ENCODE measurements around the gene LGMN. TPM values are rescaled to one million over a fixed set of nuclear protein-coding genes. Genes with fewer than 3 reads are reported as not detected.

Gene LGMN
- total RNA-seq, 2 experiments from 2014 or later, result 6.9 to 7.7 TPM

GRCh38 chr14:92737206-92737605 is 11.2 kb downstream of the LGMN start:
- intact Hi-C loops (cut with micrococcal nuclease), result loop anchor here (1.0 kb wide), 1 partner anchor 11 kb away; the partner anchor contains the start of gene LGMN
- Mint-ChIP-seq H3K9me3 (no peaks in the 10 kb centered on the region), H3K4me1 (ENCODE audit: low read depth) (peaks cover 11% of the 10 kb centered on the region), H3K27ac (no peak overlapping the region), H3K36me3 (ENCODE audit: low read depth) (peaks cover 3% of the 10 kb centered on the region), H3K4me3 (no peak overlapping the region), H3K27me3 (ENCODE audit: low read depth) (no peaks in the 10 kb centered on the region)
- no peak for DNase-seq
- CTCF ChIA-PET, result no interaction called here

GRCh38 chr14:92735344-92735743 is 13.1 kb downstream of the LGMN start:
- Mint-ChIP-seq H3K27me3 (ENCODE audit: low read depth) (no peaks in the 10 kb centered on the region), H3K36me3 (ENCODE audit: low read depth) (peaks cover 14% of the 10 kb centered on the region), H3K4me1 (ENCODE audit: low read depth) (peaks cover 11% of the 10 kb centered on the region), H3K4me3 (no peak overlapping the region), H3K9me3 (peaks cover 4% of the 10 kb centered on the region), H3K27ac (no peak overlapping the region)
- DNase-seq, result no peak
- intact Hi-C loops (cut with micrococcal nuclease), result no loop called here
- CTCF ChIA-PET, result no interaction called here

- intact Hi-C loops (cut with micrococcal nuclease), result no loop called here
- Mint-ChIP-seq H3K4me1 (ENCODE audit: low read depth) (peaks cover 16% of the 10 kb centered on the region), H3K9me3 (peaks cover 4% of the 10 kb centered on the region), H3K4me3 (no peak overlapping the region), H3K27me3 (ENCODE audit: low read depth) (no peaks in the 10 kb centered on the region), H3K27ac (no peak overlapping the region), H3K36me3 (ENCODE audit: low read depth) (peaks cover 14% of the 10 kb centered on the region)
- DNase-seq, result no peak
- CTCF ChIA-PET, result no interaction called here
Observed at GRCh38 chr14:92734618-92735017, 13.8 kb downstream of the LGMN start.

GRCh38 chr14:92733007-92733406 is 15.4 kb downstream of the LGMN start:
- H3K36me3 Mint-ChIP-seq (ENCODE audit: low read depth), result peaks cover 14% of the 10 kb centered on the region
- H3K4me3 Mint-ChIP-seq, result no peak overlapping the region
- H3K27ac Mint-ChIP-seq, result no peak overlapping the region
- H3K27me3 Mint-ChIP-seq (ENCODE audit: low read depth), result no peaks in the 10 kb centered on the region
- DNase-seq, result no peak
- CTCF ChIA-PET, result interaction anchor here (0.6 to 1.3 kb wide), 2 partner anchors 15 to 752 kb away, joined by 3 to 4 read pairs; partner anchors contain the start of gene LGMN
- intact Hi-C loops (cut with micrococcal nuclease), result no loop called here
- H3K4me1 Mint-ChIP-seq (ENCODE audit: low read depth), result peaks cover 24% of the 10 kb centered on the region
- peaks cover 4% of the 10 kb centered on the region for H3K9me3 Mint-ChIP-seq

GRCh38 chr14:92731622-92732115 is 16.8 kb downstream of the LGMN start:
- Mint-ChIP-seq H3K27me3 (ENCODE audit: low read depth) (no peaks in the 10 kb centered on the region), H3K4me1 (ENCODE audit: low read depth) (peaks cover 15% of the 10 kb centered on the region), H3K36me3 (ENCODE audit: low read depth) (peaks cover 22% of the 10 kb centered on the region), H3K27ac (no peak overlapping the region), H3K4me3 (no peak overlapping the region), H3K9me3 (peaks cover 4% of the 10 kb centered on the region)
- no peak for DNase-seq
- intact Hi-C loops (cut with micrococcal nuclease), result loop anchor here (2.0 kb wide), 1 partner anchor 19 kb away; no protein-coding TSS in a partner anchor
- CTCF ChIA-PET, result no interaction called here

- Mint-ChIP-seq H3K27ac (no peak overlapping the region), H3K4me1 (ENCODE audit: low read depth) (peaks cover 14% of the 10 kb centered on the region), H3K4me3 (no peak overlapping the region), H3K27me3 (ENCODE audit: low read depth) (no peaks in the 10 kb centered on the region), H3K36me3 (ENCODE audit: low read depth) (peaks cover 24% of the 10 kb centered on the region), H3K9me3 (peaks cover 4% of the 10 kb centered on the region)
- CTCF ChIA-PET, result interaction anchor here (1.1 kb wide), 1 partner anchor 12 kb away, joined by 3 read pairs; no protein-coding TSS in a partner anchor
- intact Hi-C loops (cut with micrococcal nuclease), result loop anchor here (2.0 kb wide), 1 partner anchor 21 kb away; no protein-coding TSS in a partner anchor
- DNase-seq, result peak; percentile 49
Observed at GRCh38 chr14:92729634-92730358, 18.6 kb downstream of the LGMN start.

- Mint-ChIP-seq H3K9me3 (peaks cover 4% of the 10 kb centered on the region), H3K36me3 (ENCODE audit: low read depth) (peaks cover 24% of the 10 kb centered on the region), H3K27me3 (ENCODE audit: low read depth) (no peaks in the 10 kb centered on the region), H3K4me3 (no peak overlapping the region), H3K27ac (no peak overlapping the region), H3K4me1 (ENCODE audit: low read depth) (peaks cover 14% of the 10 kb centered on the region)
- peak; percentile 79 for DNase-seq
- CTCF ChIA-PET, result interaction anchor here (1.2 kb wide), 1 partner anchor 15 kb away, joined by 3 read pairs; no protein-coding TSS in a partner anchor
- intact Hi-C loops (cut with micrococcal nuclease), result loop anchor here (1.0 kb wide), 1 partner anchor 41 kb away; no protein-coding TSS in a partner anchor
Observed at GRCh38 chr14:92728759-92729364, 19.6 kb downstream of the LGMN start.

- no peak overlapping the region for H3K4me3 Mint-ChIP-seq
- intact Hi-C loops (cut with micrococcal nuclease), result no loop called here
- no peak overlapping the region for H3K27ac Mint-ChIP-seq
- DNase-seq, result no peak
- peaks cover 19% of the 10 kb centered on the region for H3K36me3 Mint-ChIP-seq (ENCODE audit: low read depth)
- CTCF ChIA-PET, result interaction anchor here (1.8 kb wide), 1 partner anchor 9 kb away, joined by 9 read pairs; no protein-coding TSS in a partner anchor
- H3K4me1 Mint-ChIP-seq (ENCODE audit: low read depth), result peaks cover 14% of the 10 kb centered on the region
- no peaks in the 10 kb centered on the region for H3K27me3 Mint-ChIP-seq (ENCODE audit: low read depth)
- peaks cover 4% of the 10 kb centered on the region for H3K9me3 Mint-ChIP-seq
Observed at GRCh38 chr14:92726933-92727262, 21.5 kb downstream of the LGMN start.

GRCh38 chr14:92726135-92726932 is 22.1 kb downstream of the LGMN start:
- Mint-ChIP-seq H3K36me3 (ENCODE audit: low read depth) (peaks cover 13% of the 10 kb centered on the region), H3K27me3 (ENCODE audit: low read depth) (no peaks in the 10 kb centered on the region), H3K27ac (no peak overlapping the region), H3K9me3 (no peaks in the 10 kb centered on the region), H3K4me1 (ENCODE audit: low read depth) (peaks cover 14% of the 10 kb centered on the region), H3K4me3 (no peak overlapping the region)
- CTCF ChIA-PET, result interaction anchor here (0.7 to 1.8 kb wide), 2 partner anchors 8 to 115 kb away, joined by 4 to 9 read pairs; no protein-coding TSS in a partner anchor
- intact Hi-C loops (cut with micrococcal nuclease), result no loop called here
- DNase-seq, result no peak

- CTCF ChIA-PET, result interaction anchor here (0.6 to 1.1 kb wide), 3 partner anchors 59 to 161 kb away, joined by 3 to 6 read pairs (median 3); no protein-coding TSS in a partner anchor
- no peak overlapping the region for H3K27ac Mint-ChIP-seq
- peaks cover 9% of the 10 kb centered on the region for H3K4me1 Mint-ChIP-seq (ENCODE audit: low read depth)
- H3K36me3 Mint-ChIP-seq (ENCODE audit: low read depth), result peaks cover 10% of the 10 kb centered on the region
- H3K27me3 Mint-ChIP-seq (ENCODE audit: low read depth), result no peaks in the 10 kb centered on the region
- intact Hi-C loops (cut with micrococcal nuclease), result no loop called here
- H3K4me3 Mint-ChIP-seq, result no peak overlapping the region
- no peak for DNase-seq
- no peaks in the 10 kb centered on the region for H3K9me3 Mint-ChIP-seq
Observed at GRCh38 chr14:92724516-92725340, 23.7 kb downstream of the LGMN start.

- H3K4me3 Mint-ChIP-seq, result no peak overlapping the region
- no peaks in the 10 kb centered on the region for H3K27me3 Mint-ChIP-seq (ENCODE audit: low read depth)
- CTCF ChIA-PET, result interaction anchor here (1.1 to 1.4 kb wide), 2 partner anchors 24 to 64 kb away, joined by 3 to 8 read pairs; no protein-coding TSS in a partner anchor
- no peak overlapping the region for H3K27ac Mint-ChIP-seq
- H3K36me3 Mint-ChIP-seq (ENCODE audit: low read depth), result no peaks in the 10 kb centered on the region
- no peaks in the 10 kb centered on the region for H3K4me1 Mint-ChIP-seq (ENCODE audit: low read depth)
- H3K9me3 Mint-ChIP-seq, result no peaks in the 10 kb centered on the region
- DNase-seq, result no peak
- intact Hi-C loops (cut with micrococcal nuclease), result no loop called here
Observed at GRCh38 chr14:92719890-92720323, 28.5 kb downstream of the LGMN start.
